ENCODE results near the gene PBX4. TPM values are rescaled to one million over a fixed set of nuclear protein-coding genes. Genes with fewer than 3 reads are reported as not detected.

PBX4 gene
- total RNA-seq, 4 donors from 2014 or later: 3.3 to 14.9 (median 4.8) TPM

- WGBS: 91% methylated on average over 9 of the region's 17 CpGs
- DNase-seq (ENCODE audit: low spot score in 2 of 2): no peak
- Histone ChIP-seq H3K9me3 (no peaks in the 10 kb centered on the region), H3K36me3 (no peaks in the 10 kb centered on the region), H3K27me3 (no peaks in the 10 kb centered on the region), H3K4me3 (no peak overlapping the region), H3K27ac (no peak overlapping the region), H3K4me1 (no peaks in the 10 kb centered on the region)
- TF ChIP-seq CTCF (IDR thresholded peaks at IDR 0.05): no peak
These were observed 55.1 kb downstream of the PBX4 start for GRCh38 chr19:19563348-19563848.

GRCh38 chr19:19562665-19563347, 55.7 kb downstream of the PBX4 start:
- Histone ChIP-seq H3K4me3 (no peak overlapping the region), H3K36me3 (no peaks in the 10 kb centered on the region), H3K4me1 (no peaks in the 10 kb centered on the region), H3K9me3 (no peaks in the 10 kb centered on the region), H3K27me3 (no peaks in the 10 kb centered on the region), H3K27ac (no peak overlapping the region)
- TF ChIP-seq CTCF (IDR thresholded peaks at IDR 0.05): no peak
- no peak for TF ChIP-seq EP300 (IDR thresholded peaks at IDR 0.05)
- no peak for TF ChIP-seq POLR2A (IDR thresholded peaks at IDR 0.05)
- TF ChIP-seq POLR2AphosphoS5 (IDR thresholded peaks at IDR 0.05): no peak
- 79% methylated on average over 9 of the region's 17 CpGs for WGBS
- no peak for DNase-seq (ENCODE audit: low spot score in 2 of 2)

GRCh38 chr19:19561946-19562664, 56.4 kb downstream of the PBX4 start:
- TF ChIP-seq POLR2A (IDR thresholded peaks at IDR 0.05): no peak
- no peak for TF ChIP-seq EP300 (IDR thresholded peaks at IDR 0.05)
- no peak for TF ChIP-seq CTCF (IDR thresholded peaks at IDR 0.05)
- no peak for TF ChIP-seq POLR2AphosphoS5 (IDR thresholded peaks at IDR 0.05)
- H3K27ac ChIP-seq: no peak overlapping the region
- H3K27me3 ChIP-seq: no peaks in the 10 kb centered on the region
- no peaks in the 10 kb centered on the region for H3K36me3 ChIP-seq
- no peak overlapping the region for H3K4me3 ChIP-seq
- DNase-seq (ENCODE audit: low spot score in 2 of 2): no peak
- no peaks in the 10 kb centered on the region for H3K4me1 ChIP-seq
- 88% methylated on average over 16 of the region's 26 CpGs for WGBS
- H3K9me3 ChIP-seq: no peaks in the 10 kb centered on the region

GRCh38 chr19:19559931-19560330, 58.6 kb downstream of the PBX4 start:
- H3K36me3 ChIP-seq: no peaks in the 10 kb centered on the region
- H3K27ac ChIP-seq: no peak overlapping the region
- whole genome bisulfite sequencing: 61% methylated on average over 4 of the region's 4 CpGs
- no peak overlapping the region for H3K4me3 ChIP-seq
- DNase-seq (ENCODE audit: low spot score in 2 of 2): no peak
- no peaks in the 10 kb centered on the region for H3K27me3 ChIP-seq
- TF ChIP-seq EP300 (IDR thresholded peaks at IDR 0.05): no peak
- no peak for TF ChIP-seq CTCF (IDR thresholded peaks at IDR 0.05)
- no peak for TF ChIP-seq POLR2AphosphoS5 (IDR thresholded peaks at IDR 0.05)
- no peak for TF ChIP-seq POLR2A (IDR thresholded peaks at IDR 0.05)
- no peaks in the 10 kb centered on the region for H3K9me3 ChIP-seq
- H3K4me1 ChIP-seq: no peaks in the 10 kb centered on the region

GRCh38 chr19:19558636-19559035, 59.9 kb downstream of the PBX4 start:
- no peak overlapping the region for H3K4me3 ChIP-seq
- no peak for TF ChIP-seq POLR2AphosphoS5 (IDR thresholded peaks at IDR 0.05)
- TF ChIP-seq POLR2A (IDR thresholded peaks at IDR 0.05): no peak
- no peak for TF ChIP-seq EP300 (IDR thresholded peaks at IDR 0.05)
- TF ChIP-seq CTCF (IDR thresholded peaks at IDR 0.05): no peak
- H3K27ac ChIP-seq: no peak overlapping the region
- no peaks in the 10 kb centered on the region for H3K36me3 ChIP-seq
- no peak for DNase-seq (ENCODE audit: low spot score in 2 of 2)
- H3K4me1 ChIP-seq: no peaks in the 10 kb centered on the region
- 92% methylated on average over 16 of the region's 16 CpGs for WGBS
- no peaks in the 10 kb centered on the region for H3K27me3 ChIP-seq
- H3K9me3 ChIP-seq: no peaks in the 10 kb centered on the region
